Upper lobe of left lung (tissue), 6 donors: ENCODE results near the gene FAF1. TPM values are rescaled to one million over a fixed set of nuclear protein-coding genes. Genes with fewer than 3 reads are reported as not detected.

Source experiments
- ATAC-seq, 2 donors: fragments of 200-7000 bp; cut with Tn5 transposase; one replicate each; pipeline ENCODE4 v1.9.1; 2022; ENCODE audit warnings: mild to moderate bottlenecking in 2 of 2, moderate library complexity in 2 of 2; ENCODE audit not compliant: low FRiP score in 2 of 2
- DNase-seq, 2 donors: peaks; one replicate each; pipeline ENCODE4 v3.0.0-alpha.2; 2019 to 2020
- H3K27ac ChIP-seq, 4 donors: fragments of 200-600 bp; sonication (generic); one replicate each; pipeline ENCODE4 v1.5.1; 2016 to 2019
- H3K27me3 ChIP-seq, 4 donors: fragments of 200-600 bp; sonication (generic); one replicate each; pipeline ENCODE4 v1.5.1; 2017 to 2019
- H3K36me3 ChIP-seq, 4 donors: fragments of 200-600 bp; sonication (generic); one replicate each; pipeline ENCODE4 v1.5.1; 2016 to 2019
- H3K4me1 ChIP-seq, 4 donors: fragments of 200-600 bp; sonication (generic); one replicate each; pipeline ENCODE4 v1.5.1; 2018 to 2019
- H3K4me3 ChIP-seq, 4 donors: fragments of 200-600 bp; sonication (generic); one replicate each; pipeline ENCODE4 v1.5.1; 2017 to 2019; ENCODE audit warnings: mild to moderate bottlenecking in 2 of 4, moderate library complexity in 1 of 4
- H3K9me3 ChIP-seq, 4 donors: fragments of 200-600 bp; sonication (generic); one replicate each; pipeline ENCODE4 v1.5.1; 2018 to 2019
- CTCF ChIP-seq, 6 experiments: fragments of 450-650 bp in 4 of 6; fragments of 200-600 bp in 2 of 6; sonication (generic) in 2 of 6; IDR thresholded peaks; one replicate each; pipeline ENCODE4 v1.5.1; 2016 to 2019; ENCODE audit warnings: antibody characterized with exemption in 6 of 6
- EP300 ChIP-seq, 4 donors: sonication (generic); formaldehyde crosslinking; IDR thresholded peaks; one replicate each; pipeline ENCODE4 v1.5.1; 2017; ENCODE audit warnings: antibody characterized with exemption in 4 of 4, control low read depth in 2 of 4
- POLR2A ChIP-seq, 4 donors: fragments of 450-650 bp; IDR thresholded peaks; one replicate each; pipeline ENCODE4 v1.5.1; 2016 to 2017; ENCODE audit warnings: antibody characterized with exemption in 4 of 4, mild to moderate bottlenecking in 2 of 4
- POLR2AphosphoS5 ChIP-seq, 2 donors: sonication (generic); formaldehyde crosslinking; IDR thresholded peaks; one replicate each; pipeline ENCODE4 v1.5.1; 2017; ENCODE audit warnings: antibody characterized with exemption in 2 of 2
- WGBS, 2 donors: methylation state at CpG; one replicate each; pipeline ENCODE4 v1.1.5; 2017 to 2018; 5-methylcytosine and 5-hydroxymethylcytosine counted together
- total RNA-seq, 6 donors: library from RNA; depleted of rRNA in 4 of 6; stranded (reverse); fragments of >200 nt in 4 of 6; gene quantifications; one replicate each; pipeline versions ENCODE4 v1.1.0 to v1.2.1, GENCODE V29; 2016 to 2021
- donor health status: DM: no; HTN: no; CAD: no; lungs with moderate emphysema.
- donor health status: DM: no; HTN: yes; CAD: no; lungs with severe emphysema.

Gene FAF1
- total RNA-seq, 6 donors from 2014 or later = 30.2 to 52.3 (median 35.0) TPM

- DNase-seq (no peak), ATAC-seq (peak in 1 of 2 donors; percentile 24)
- H3K4me1 ChIP-seq = peaks cover 2 to 20% (median 5%) of the 10 kb centered on the region in 4 donors
- H3K27me3 ChIP-seq = no peaks in the 10 kb centered on the region
- TF ChIP-seq POLR2AphosphoS5 (IDR thresholded peaks at IDR 0.05) (no peak), CTCF (IDR thresholded peaks at IDR 0.05) (no peak), POLR2A (IDR thresholded peaks at IDR 0.05) (no peak), EP300 (IDR thresholded peaks at IDR 0.05) (no peak)
- no peaks in the 10 kb centered on the region for H3K36me3 ChIP-seq
- no peaks in the 10 kb centered on the region for H3K9me3 ChIP-seq
- peak overlapping the region; percentile 82 to 91 (median 88) for H3K27ac ChIP-seq
- WGBS, 2 donors = 42 to 52% methylated on average over 10 of the region's 10 CpGs
- H3K4me3 ChIP-seq = peak overlapping the region; percentile 57 to 86 (median 72)
These were observed 19.1 kb upstream of the FAF1 start for GRCh38 chr1:50978852-50979781.

- peak overlapping the region; percentile 57 to 86 (median 72) for H3K4me3 ChIP-seq
- TF ChIP-seq POLR2A (IDR thresholded peaks at IDR 0.05) (no peak), POLR2AphosphoS5 (IDR thresholded peaks at IDR 0.05) (peak in 1 of 2 donors; percentile 16), CTCF (IDR thresholded peaks at IDR 0.05) (peak in 1 of 6 experiments; percentile 7)
- no peaks in the 10 kb centered on the region for H3K9me3 ChIP-seq
- no peaks in the 10 kb centered on the region for H3K27me3 ChIP-seq
- 11 to 45% methylated on average over 11 to 14 of the region's 42 CpGs for WGBS, 2 donors
- no peaks in the 10 kb centered on the region for H3K36me3 ChIP-seq
- H3K27ac ChIP-seq = peak overlapping the region; percentile 82 to 91 (median 88)
- DNase-seq = peak; percentile 48 to 89
- peaks cover 2 to 20% (median 5%) of the 10 kb centered on the region in 4 donors for H3K4me1 ChIP-seq
- peak; percentile 51 to 81 for ATAC-seq
These were observed 18.2 kb upstream of the FAF1 start for GRCh38 chr1:50978144-50978851.

DNA sequence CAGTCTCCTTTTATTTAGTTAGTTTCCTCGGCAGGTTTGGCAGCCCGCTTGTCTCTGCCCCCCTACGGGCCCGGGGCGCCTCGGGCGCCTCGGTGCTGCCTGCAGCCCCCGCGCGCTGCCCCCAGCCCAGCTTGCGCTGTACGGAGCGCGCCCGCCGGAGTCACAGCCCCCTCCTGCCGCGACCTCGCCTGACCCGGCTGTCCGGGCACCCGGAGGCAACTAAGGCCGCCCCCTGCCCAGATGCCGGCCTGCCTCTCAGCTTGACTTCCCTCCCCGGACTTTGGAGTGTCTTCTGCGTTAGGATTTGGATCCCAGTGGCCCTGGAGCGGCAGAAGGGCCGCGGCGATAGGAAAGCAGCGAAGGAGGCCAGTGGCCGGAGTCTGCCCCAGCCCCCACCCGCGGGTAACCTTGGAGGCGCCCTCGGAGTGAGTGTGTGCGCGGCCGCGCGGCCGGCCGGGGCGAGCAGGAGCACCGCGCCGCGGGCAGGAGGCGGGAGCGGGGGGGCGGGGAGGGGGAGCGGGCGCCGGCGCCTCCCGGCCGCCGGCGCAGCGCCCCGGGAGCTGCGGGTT is 17.6 kb upstream of the FAF1 start:
- no peaks in the 10 kb centered on the region for H3K9me3 ChIP-seq
- peak overlapping the region; percentile 57 to 86 (median 72) for H3K4me3 ChIP-seq
- peaks cover 2 to 20% (median 5%) of the 10 kb centered on the region in 4 donors for H3K4me1 ChIP-seq
- ATAC-seq (peak; percentile 75 to 92), DNase-seq (peak; percentile 38 to 91)
- no peak for TF ChIP-seq POLR2AphosphoS5 (IDR thresholded peaks at IDR 0.05)
- TF ChIP-seq CTCF (IDR thresholded peaks at IDR 0.05) = peak in 1 of 6 experiments; percentile 1
- peak overlapping the region; percentile 82 to 91 (median 88) for H3K27ac ChIP-seq
- H3K36me3 ChIP-seq = no peaks in the 10 kb centered on the region
- H3K27me3 ChIP-seq = no peaks in the 10 kb centered on the region
- 0 to 1% methylated on average over 18 to 26 of the region's 63 CpGs for WGBS, 2 donors

GRCh38 chr1:50976890-50977574 is 17.0 kb upstream of the FAF1 start:
- no peaks in the 10 kb centered on the region for H3K9me3 ChIP-seq
- no peaks in the 10 kb centered on the region for H3K36me3 ChIP-seq
- H3K27ac ChIP-seq = peak overlapping the region; percentile 82 to 91 (median 88)
- TF ChIP-seq POLR2A (IDR thresholded peaks at IDR 0.05) (no peak), POLR2AphosphoS5 (IDR thresholded peaks at IDR 0.05) (peak in 1 of 2 donors; percentile 10)
- peak; percentile 55 to 63 for ATAC-seq
- peaks cover 2 to 20% (median 5%) of the 10 kb centered on the region in 4 donors for H3K4me1 ChIP-seq
- no peaks in the 10 kb centered on the region for H3K27me3 ChIP-seq
- peak in 1 of 2 donors; percentile 40 for DNase-seq
- WGBS, 2 donors = 6 to 10% methylated on average over 20 to 26 of the region's 26 CpGs
- peak overlapping the region; percentile 48 to 86 (median 67) for H3K4me3 ChIP-seq
